Measurements from ENCODE around the gene RNF183.

- no peak for TF ChIP-seq CTCF (IDR thresholded peaks at IDR 0.05 in 4 of 5, conservative IDR thresholded peaks at IDR 0.05 in 1 of 5)
- no peak for TF ChIP-seq POLR2A (IDR thresholded peaks at IDR 0.05)
These were observed 44.9 kb downstream of the RNF183 start for GRCh38 chr9:113258282-113258681.

All from gastrocnemius medialis (tissue), 4 donors.